GM23338 (cell line): ENCODE results near the gene SCP2. TPM values are rescaled to one million over a fixed set of nuclear protein-coding genes. Genes with fewer than 3 reads are reported as not detected.

Experiments used
- ATAC-seq: fragments of 200-7000 bp; cut with Tn5 transposase; 3 replicates; pipeline ENCODE4 v1.9.1; 2020
- DNase-seq: peaks from one replicate; pipeline ENCODE4 v3.0.0-alpha.2; 2015; ENCODE audit warnings: low spot score
- H2AFZ ChIP-seq: fragments of 200-600 bp; sonication (generic); 2 replicates; pipeline ENCODE4 v1.8.0; 2016; ENCODE audit warnings: antibody characterized with exemption, mild to moderate bottlenecking, moderate library complexity
- H3F3A ChIP-seq: fragments of 200-600 bp; sonication (generic); replicated peaks from 2 replicates; pipeline ENCODE4 v1.8.0; 2017; ENCODE audit warnings: antibody characterized with exemption, mixed run types, low read depth
- H3K27ac ChIP-seq: fragments of 200-600 bp; sonication (generic); 2 replicates; pipeline ENCODE4 v1.6.1; 2016; ENCODE audit warnings: low read depth
- H3K27me3 ChIP-seq: fragments of 200-600 bp; sonication (generic); 2 replicates; pipeline ENCODE4 v1.8.0; 2016; ENCODE audit warnings: mild to moderate bottlenecking, mixed run types, moderate library complexity; ENCODE audit not compliant: insufficient read depth
- H3K36me3 ChIP-seq: fragments of 200-600 bp; sonication (generic); 2 replicates; pipeline ENCODE4 v1.8.0; 2016; ENCODE audit warnings: mild to moderate bottlenecking; ENCODE audit not compliant: insufficient read depth
- H3K4me1 ChIP-seq: fragments of 200-600 bp; sonication (generic); 2 replicates; pipeline ENCODE4 v1.8.0; 2016; ENCODE audit warnings: mild to moderate bottlenecking, moderate library complexity; ENCODE audit not compliant: insufficient read depth
- H3K4me2 ChIP-seq: fragments of 200-600 bp; sonication (generic); 2 replicates; pipeline ENCODE4 v1.7.1; 2017; ENCODE audit warnings: mixed run types
- H3K4me3 ChIP-seq: fragments of 200-600 bp; sonication (generic); 2 replicates; pipeline ENCODE4 v1.6.1; 2016; ENCODE audit warnings: mixed run types
- H3K79me2 ChIP-seq: fragments of 200-600 bp; sonication (generic); replicated peaks from 2 replicates; pipeline ENCODE4 v1.8.0; 2017; ENCODE audit warnings: mild to moderate bottlenecking; ENCODE audit not compliant: insufficient read depth
- H3K9me2 ChIP-seq: fragments of 200-600 bp; sonication (generic); 2 replicates; pipeline ENCODE4 v1.8.0; 2017; ENCODE audit not compliant: insufficient read depth
- H4K20me1 ChIP-seq: fragments of 200-600 bp; sonication (generic); replicated peaks from 2 replicates; pipeline ENCODE4 v1.8.0; 2017; ENCODE audit warnings: mild to moderate bottlenecking; ENCODE audit not compliant: insufficient read depth
- H3K27ac Mint-ChIP-seq: 2 replicates; pipeline ENCODE4 v1.8.0; 2020; ENCODE audit warnings: inconsistent platforms, mild to moderate bottlenecking, moderate library complexity, mixed read lengths
- H3K27me3 Mint-ChIP-seq: 3 replicates; pipeline ENCODE4 v1.8.0; 2022; ENCODE audit warnings: low read depth, mild to moderate bottlenecking, moderate library complexity, mixed read lengths, inconsistent platforms; ENCODE audit not compliant: insufficient read depth, poor library complexity
- H3K36me3 Mint-ChIP-seq: 3 replicates; pipeline ENCODE4 v1.8.0; 2021; ENCODE audit warnings: low read depth, mild to moderate bottlenecking, inconsistent platforms, moderate library complexity, mixed read lengths
- H3K4me1 Mint-ChIP-seq: 3 replicates; pipeline ENCODE4 v1.8.0; 2020; ENCODE audit warnings: mild to moderate bottlenecking, inconsistent platforms, mixed read lengths
- H3K4me3 Mint-ChIP-seq: 3 replicates; pipeline ENCODE4 v1.8.0; 2021; ENCODE audit warnings: moderate library complexity, mild to moderate bottlenecking, inconsistent platforms, mixed read lengths
- H3K9me3 Mint-ChIP-seq: 3 replicates; pipeline ENCODE4 v1.8.0; 2020; ENCODE audit warnings: moderate library complexity, mild to moderate bottlenecking, inconsistent platforms, mixed read lengths
- CREB1 ChIP-seq: fragments of 250-450 bp; sonication (Bioruptor Pico); IDR thresholded peaks from 2 replicates; pipeline ENCODE4 v1.5.0; 2020; ENCODE audit warnings: low read depth, mild to moderate bottlenecking, moderate library complexity
- EZH2 ChIP-seq: fragments of 200-600 bp; sonication (generic); IDR thresholded peaks from one replicate; pipeline ENCODE4 v1.8.0; 2017; ENCODE audit warnings: antibody characterized with exemption, mild to moderate bottlenecking, low read depth; ENCODE audit not compliant: unreplicated experiment
- JUNB ChIP-seq: IDR thresholded peaks from one replicate; pipeline ENCODE4 v1.6.1; 2016; ENCODE audit warnings: antibody characterized with exemption; ENCODE audit not compliant: unreplicated experiment
- POLR2AphosphoS5 ChIP-seq: IDR thresholded peaks from 2 replicates; pipeline ENCODE4 v1.6.1; 2016; ENCODE audit warnings: antibody characterized with exemption, low read depth
- STAT1 ChIP-seq: IDR thresholded peaks from one replicate; pipeline ENCODE4 v1.6.1; 2016; ENCODE audit warnings: antibody characterized with exemption; ENCODE audit not compliant: unreplicated experiment
- ZNF114 ChIP-seq: fragments of 250-450 bp; sonication (Bioruptor Pico); IDR thresholded peaks from 2 replicates; pipeline ENCODE4 v1.5.0; 2020; ENCODE audit warnings: mild to moderate bottlenecking, moderate library complexity
- ZNF331 ChIP-seq: fragments of 250-450 bp; sonication (Bioruptor Pico); IDR thresholded peaks from 2 replicates; pipeline ENCODE4 v1.5.0; 2020; ENCODE audit warnings: low read depth, mild to moderate bottlenecking, moderate library complexity
- polyA plus RNA-seq: library from polyadenylated mRNA; unstranded; fragments of >200 nt; fragmentation: Nextera tagmentation; extraction: Ambion mirVana; gene quantifications from 2 replicates; pipeline ENCODE4 v1.2.1, GENCODE V29; 2016
- total RNA-seq: library from RNA; depleted of rRNA; stranded (reverse); fragments of >200 nt; shearing (Covaris generic); gene quantifications from 2 replicates; pipeline ENCODE4 v1.2.3, GENCODE V29; 2014
- TF ChIP-seq, protein P1 (sequence below), 2 experiments: fragments of 200-600 bp in 1 of 2; sonication (generic) in 1 of 2; conservative IDR thresholded peaks; 2 replicates each; pipeline versions ENCODE4 v1.5.1 to v1.6.1; 2016 to 2017; ENCODE audit warnings: antibody characterized with exemption in 2 of 2, low read depth in 2 of 2, mild to moderate bottlenecking in 2 of 2, moderate library complexity in 1 of 2
- TF ChIP-seq, protein P2 (sequence below): IDR thresholded peaks from 2 replicates; pipeline ENCODE4 v1.6.1; 2016; ENCODE audit warnings: antibody characterized with exemption
- TF ChIP-seq, protein P3 (sequence below): IDR thresholded peaks from one replicate; pipeline ENCODE4 v1.6.1; 2018; ENCODE audit warnings: antibody characterized with exemption; ENCODE audit not compliant: unreplicated experiment

SCP2 gene
- total and polyA plus RNA-seq, 2 experiments from 2014 or later, result 66.3 to 116 TPM

DNA sequence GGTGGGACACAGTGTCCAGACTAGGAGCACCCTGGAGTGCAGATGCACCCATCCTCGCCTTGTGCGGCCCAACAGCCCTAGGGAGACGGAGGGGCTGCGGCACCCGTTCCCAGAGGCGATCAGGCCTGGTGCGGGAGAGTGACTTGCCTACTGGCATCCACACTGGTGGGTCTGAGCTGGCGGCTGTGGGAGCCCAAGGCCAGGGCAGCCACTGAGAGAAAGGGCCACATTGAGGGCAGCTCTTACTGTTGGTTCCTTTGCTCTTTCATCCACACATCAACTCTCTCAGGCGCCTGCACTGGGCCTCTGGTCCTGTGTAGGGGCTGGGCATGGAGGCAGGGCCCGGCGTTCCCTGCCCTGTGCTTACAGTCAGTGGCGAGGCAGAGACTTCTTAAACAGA is 143.5 kb downstream of the SCP2 start:
- DNase-seq, result no peak
- Histone ChIP-seq H3K4me2 (no peak overlapping the region), H3K4me3 (no peak overlapping the region), H3K9me2 (no peaks in the 10 kb centered on the region), H3F3A (no peaks in the 10 kb centered on the region), H3K4me1 (no peaks in the 10 kb centered on the region), H3K36me3 (no peaks in the 10 kb centered on the region), H3K27ac (no peak overlapping the region), H4K20me1 (no peaks in the 10 kb centered on the region), H3K79me2 (no peaks in the 10 kb centered on the region), H2AFZ (no peak overlapping the region), H3K27me3 (no peaks in the 10 kb centered on the region)
- TF ChIP-seq, protein P1, sequence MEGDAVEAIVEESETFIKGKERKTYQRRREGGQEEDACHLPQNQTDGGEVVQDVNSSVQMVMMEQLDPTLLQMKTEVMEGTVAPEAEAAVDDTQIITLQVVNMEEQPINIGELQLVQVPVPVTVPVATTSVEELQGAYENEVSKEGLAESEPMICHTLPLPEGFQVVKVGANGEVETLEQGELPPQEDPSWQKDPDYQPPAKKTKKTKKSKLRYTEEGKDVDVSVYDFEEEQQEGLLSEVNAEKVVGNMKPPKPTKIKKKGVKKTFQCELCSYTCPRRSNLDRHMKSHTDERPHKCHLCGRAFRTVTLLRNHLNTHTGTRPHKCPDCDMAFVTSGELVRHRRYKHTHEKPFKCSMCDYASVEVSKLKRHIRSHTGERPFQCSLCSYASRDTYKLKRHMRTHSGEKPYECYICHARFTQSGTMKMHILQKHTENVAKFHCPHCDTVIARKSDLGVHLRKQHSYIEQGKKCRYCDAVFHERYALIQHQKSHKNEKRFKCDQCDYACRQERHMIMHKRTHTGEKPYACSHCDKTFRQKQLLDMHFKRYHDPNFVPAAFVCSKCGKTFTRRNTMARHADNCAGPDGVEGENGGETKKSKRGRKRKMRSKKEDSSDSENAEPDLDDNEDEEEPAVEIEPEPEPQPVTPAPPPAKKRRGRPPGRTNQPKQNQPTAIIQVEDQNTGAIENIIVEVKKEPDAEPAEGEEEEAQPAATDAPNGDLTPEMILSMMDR (conservative IDR thresholded peaks at IDR 0.05; ENCODE audit: low read depth in 2 of 2), result no peak
- no peak for TF ChIP-seq ZNF114
- TF ChIP-seq, protein P2, sequence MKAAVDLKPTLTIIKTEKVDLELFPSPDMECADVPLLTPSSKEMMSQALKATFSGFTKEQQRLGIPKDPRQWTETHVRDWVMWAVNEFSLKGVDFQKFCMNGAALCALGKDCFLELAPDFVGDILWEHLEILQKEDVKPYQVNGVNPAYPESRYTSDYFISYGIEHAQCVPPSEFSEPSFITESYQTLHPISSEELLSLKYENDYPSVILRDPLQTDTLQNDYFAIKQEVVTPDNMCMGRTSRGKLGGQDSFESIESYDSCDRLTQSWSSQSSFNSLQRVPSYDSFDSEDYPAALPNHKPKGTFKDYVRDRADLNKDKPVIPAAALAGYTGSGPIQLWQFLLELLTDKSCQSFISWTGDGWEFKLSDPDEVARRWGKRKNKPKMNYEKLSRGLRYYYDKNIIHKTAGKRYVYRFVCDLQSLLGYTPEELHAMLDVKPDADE, result no peak
- no peak for TF ChIP-seq CREB1
- no peak for TF ChIP-seq POLR2AphosphoS5
- TF ChIP-seq JUNB, result no peak
- no peak for TF ChIP-seq ZNF331
- TF ChIP-seq EZH2, result no peak
- TF ChIP-seq, protein P3, sequence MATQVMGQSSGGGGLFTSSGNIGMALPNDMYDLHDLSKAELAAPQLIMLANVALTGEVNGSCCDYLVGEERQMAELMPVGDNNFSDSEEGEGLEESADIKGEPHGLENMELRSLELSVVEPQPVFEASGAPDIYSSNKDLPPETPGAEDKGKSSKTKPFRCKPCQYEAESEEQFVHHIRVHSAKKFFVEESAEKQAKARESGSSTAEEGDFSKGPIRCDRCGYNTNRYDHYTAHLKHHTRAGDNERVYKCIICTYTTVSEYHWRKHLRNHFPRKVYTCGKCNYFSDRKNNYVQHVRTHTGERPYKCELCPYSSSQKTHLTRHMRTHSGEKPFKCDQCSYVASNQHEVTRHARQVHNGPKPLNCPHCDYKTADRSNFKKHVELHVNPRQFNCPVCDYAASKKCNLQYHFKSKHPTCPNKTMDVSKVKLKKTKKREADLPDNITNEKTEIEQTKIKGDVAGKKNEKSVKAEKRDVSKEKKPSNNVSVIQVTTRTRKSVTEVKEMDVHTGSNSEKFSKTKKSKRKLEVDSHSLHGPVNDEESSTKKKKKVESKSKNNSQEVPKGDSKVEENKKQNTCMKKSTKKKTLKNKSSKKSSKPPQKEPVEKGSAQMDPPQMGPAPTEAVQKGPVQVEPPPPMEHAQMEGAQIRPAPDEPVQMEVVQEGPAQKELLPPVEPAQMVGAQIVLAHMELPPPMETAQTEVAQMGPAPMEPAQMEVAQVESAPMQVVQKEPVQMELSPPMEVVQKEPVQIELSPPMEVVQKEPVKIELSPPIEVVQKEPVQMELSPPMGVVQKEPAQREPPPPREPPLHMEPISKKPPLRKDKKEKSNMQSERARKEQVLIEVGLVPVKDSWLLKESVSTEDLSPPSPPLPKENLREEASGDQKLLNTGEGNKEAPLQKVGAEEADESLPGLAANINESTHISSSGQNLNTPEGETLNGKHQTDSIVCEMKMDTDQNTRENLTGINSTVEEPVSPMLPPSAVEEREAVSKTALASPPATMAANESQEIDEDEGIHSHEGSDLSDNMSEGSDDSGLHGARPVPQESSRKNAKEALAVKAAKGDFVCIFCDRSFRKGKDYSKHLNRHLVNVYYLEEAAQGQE, result no peak
- no peaks in the 10 kb centered on the region for H3K9me3 Mint-ChIP-seq
- H3K27me3 Mint-ChIP-seq, result peaks cover 5% of the 10 kb centered on the region
- no peak overlapping the region for H3K4me3 Mint-ChIP-seq
- H3K4me1 Mint-ChIP-seq, result peaks cover 2% of the 10 kb centered on the region; the same call in 2 of the 3 replicates
- H3K27ac Mint-ChIP-seq, result no peak overlapping the region
- no peak for ATAC-seq
- no peaks in the 10 kb centered on the region for H3K36me3 Mint-ChIP-seq

DNA sequence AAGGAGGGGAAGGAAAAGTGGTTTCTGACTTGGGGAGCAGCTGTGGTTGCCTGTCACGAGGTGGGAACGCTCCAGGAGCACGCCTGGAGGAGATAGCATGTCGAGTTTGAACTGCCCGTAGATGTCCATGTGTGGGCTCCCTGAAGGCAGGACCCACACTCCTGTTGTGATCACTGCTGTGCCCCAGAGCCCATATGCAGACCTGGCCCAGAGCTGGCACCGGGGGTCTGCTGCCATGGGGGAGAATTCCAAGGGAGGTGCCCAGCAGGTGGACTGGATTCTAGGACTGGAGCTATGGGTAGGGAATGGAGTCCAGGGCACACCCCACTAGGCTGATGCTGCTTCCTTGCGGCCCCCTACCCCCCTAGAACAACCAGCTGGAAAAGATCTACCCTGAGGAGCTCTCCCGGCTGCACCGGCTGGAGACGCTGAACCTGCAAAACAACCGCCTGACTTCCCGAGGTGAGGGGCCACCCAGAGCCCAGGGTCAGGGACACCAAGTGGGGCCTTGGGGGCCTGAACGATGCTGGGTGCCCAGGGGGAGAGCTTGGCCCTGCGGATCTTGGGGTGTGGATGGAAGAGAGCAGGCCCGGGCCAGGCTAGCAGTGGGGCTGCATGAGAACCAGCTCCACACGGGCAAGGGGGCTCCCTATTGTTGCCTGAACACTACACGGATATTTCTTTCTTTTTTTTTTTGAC is 144.2 kb downstream of the SCP2 start:
- H3K4me1 ChIP-seq, result no peaks in the 10 kb centered on the region
- peaks cover 5% of the 10 kb centered on the region for H3K27me3 Mint-ChIP-seq
- H3K9me2 ChIP-seq, result no peaks in the 10 kb centered on the region
- no peaks in the 10 kb centered on the region for H3K36me3 ChIP-seq
- H2AFZ ChIP-seq, result no peak overlapping the region
- no peak overlapping the region for H3K27ac ChIP-seq
- no peak overlapping the region; the same call in 1 of the 2 replicates for H3K27ac Mint-ChIP-seq
- H3K4me2 ChIP-seq, result no peak overlapping the region
- DNase-seq, result no peak
- H3K4me3 ChIP-seq, result no peak overlapping the region
- no peaks in the 10 kb centered on the region for H3F3A ChIP-seq
- H4K20me1 ChIP-seq, result no peaks in the 10 kb centered on the region
- H3K79me2 ChIP-seq, result no peaks in the 10 kb centered on the region
- no peaks in the 10 kb centered on the region for H3K9me3 Mint-ChIP-seq
- H3K27me3 ChIP-seq, result no peaks in the 10 kb centered on the region
- no peaks in the 10 kb centered on the region for H3K36me3 Mint-ChIP-seq
- peaks cover 2% of the 10 kb centered on the region; the same call in 2 of the 3 replicates for H3K4me1 Mint-ChIP-seq
- no peak for ATAC-seq
- no peak overlapping the region for H3K4me3 Mint-ChIP-seq
- TF ChIP-seq ZNF331 (no peak), STAT1 (no peak)
- TF ChIP-seq, protein P1 (conservative IDR thresholded peaks at IDR 0.05; ENCODE audit: low read depth in 2 of 2), result no peak
